Suprapubic skin (tissue), 4 donors: ENCODE data around the gene STRN4. TPM values are rescaled to one million over a fixed set of nuclear protein-coding genes. Genes with fewer than 3 reads are reported as not detected.
"Not testable (repeated sequence)": the region's sequence is repeated elsewhere in the genome, so short reads cannot be mapped to it uniquely, and the experiment has no call there.

Experiments used
- DNase-seq, 2 donors: peaks; one replicate each; pipeline ENCODE4 v3.0.0-alpha.2; 2019; ENCODE audit warnings: low spot score in 2 of 2
- H3K27ac ChIP-seq: fragments of 200-600 bp; sonication (generic); one replicate; pipeline ENCODE4 v1.5.1; 2019
- H3K27me3 ChIP-seq: fragments of 200-600 bp; sonication (generic); one replicate; pipeline ENCODE4 v1.5.1; 2019
- H3K36me3 ChIP-seq: fragments of 200-600 bp; sonication (generic); one replicate; pipeline ENCODE4 v1.5.1; 2019
- H3K4me1 ChIP-seq: fragments of 200-600 bp; sonication (generic); one replicate; pipeline ENCODE4 v1.5.1; 2019
- H3K4me3 ChIP-seq: fragments of 200-600 bp; sonication (generic); one replicate; pipeline ENCODE4 v1.5.1; 2019; ENCODE audit warnings: mild to moderate bottlenecking
- H3K9me3 ChIP-seq: fragments of 200-600 bp; sonication (generic); one replicate; pipeline ENCODE4 v1.5.1; 2019
- EP300 ChIP-seq: sonication (generic); formaldehyde crosslinking; IDR thresholded peaks from one replicate; pipeline ENCODE4 v1.6.1; 2017; ENCODE audit warnings: antibody characterized with exemption
- POLR2A ChIP-seq, 2 donors: fragments of 450-650 bp; IDR thresholded peaks; one replicate each; pipeline ENCODE4 v1.6.1; 2017; ENCODE audit warnings: antibody characterized with exemption in 2 of 2, mild to moderate bottlenecking in 2 of 2, moderate library complexity in 2 of 2
- POLR2AphosphoS5 ChIP-seq, 3 donors: sonication (generic); formaldehyde crosslinking; IDR thresholded peaks; one replicate each; pipeline ENCODE4 v1.6.1; 2017; ENCODE audit warnings: antibody characterized with exemption in 3 of 3
- WGBS: methylation state at CpG from one replicate; pipeline ENCODE4 v1.1.5; 2018; 5-methylcytosine and 5-hydroxymethylcytosine counted together
- total RNA-seq, 4 donors: library from RNA; depleted of rRNA; stranded (reverse); fragments of >200 nt; gene quantifications; one replicate each; pipeline ENCODE4 v1.1.0, GENCODE V29; 2016
- TF ChIP-seq, protein P1 (sequence below), 2 donors: fragments of 200-600 bp in 1 of 2; fragments of 450-650 bp in 1 of 2; sonication (generic) in 1 of 2; IDR thresholded peaks; one replicate each; pipeline ENCODE4 v1.5.1; 2016 to 2019; ENCODE audit warnings: antibody characterized with exemption in 2 of 2, mild to moderate bottlenecking in 1 of 2, moderate library complexity in 1 of 2

STRN4 gene
- total RNA-seq, 4 donors from 2014 or later = 73.2 to 87.6 (median 81.1) TPM

DNA sequence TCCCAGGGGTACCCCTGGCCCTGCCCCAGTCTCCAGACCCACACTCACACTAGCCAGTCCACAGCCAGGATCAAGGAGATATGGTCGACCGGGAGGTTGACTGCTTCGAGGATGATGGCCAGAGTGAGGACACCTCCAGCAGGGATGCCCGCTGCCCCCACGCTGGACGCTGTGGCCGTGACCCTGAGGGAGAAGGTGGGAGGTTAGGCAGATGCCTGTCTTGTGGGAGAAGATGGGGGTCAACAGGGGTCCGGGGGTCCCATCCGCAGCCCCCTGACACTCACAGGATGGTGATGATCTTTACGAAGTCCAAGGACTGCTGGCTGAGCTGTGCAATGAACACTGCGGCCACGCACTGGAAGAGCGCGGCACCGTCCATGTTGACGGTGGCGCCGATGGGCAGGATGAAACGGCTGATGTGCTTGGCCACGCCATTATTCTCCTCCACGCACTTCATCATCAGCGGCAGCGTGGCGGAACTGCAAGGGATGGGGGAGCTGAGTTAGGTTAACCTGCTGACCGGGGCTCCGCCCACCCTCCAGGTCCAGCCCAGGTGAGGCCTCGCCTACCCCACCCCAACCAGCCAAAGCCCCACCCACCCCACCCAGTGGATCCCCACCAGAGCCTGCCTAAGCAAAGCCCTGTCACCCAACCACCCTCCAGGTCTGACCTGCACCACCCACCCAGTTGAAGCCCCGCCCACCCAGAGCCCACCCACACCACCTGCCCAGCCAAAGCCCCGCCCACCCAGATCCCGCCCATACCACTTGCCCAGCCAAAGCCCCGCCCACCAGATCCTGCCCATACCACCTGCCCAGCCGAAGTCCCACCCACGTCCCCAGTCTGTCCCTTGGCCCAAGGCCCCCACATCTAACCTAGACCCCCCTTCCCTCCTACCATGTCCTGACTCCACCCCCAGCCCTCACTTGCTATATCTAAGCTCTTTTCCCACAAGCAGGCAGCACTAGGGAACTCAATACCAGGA is 31.0 kb upstream of the STRN4 start:
- peaks cover 22% of the 10 kb centered on the region for H3K4me1 ChIP-seq
- no peaks in the 10 kb centered on the region for H3K27me3 ChIP-seq
- no peaks in the 10 kb centered on the region for H3K9me3 ChIP-seq
- H3K36me3 ChIP-seq = peaks cover 73% of the 10 kb centered on the region
- no peak overlapping the region for H3K4me3 ChIP-seq
- TF ChIP-seq POLR2AphosphoS5 (IDR thresholded peaks at IDR 0.05) (no peak), POLR2A (IDR thresholded peaks at IDR 0.05) (no peak), EP300 (no peak)
- TF ChIP-seq, protein P1, sequence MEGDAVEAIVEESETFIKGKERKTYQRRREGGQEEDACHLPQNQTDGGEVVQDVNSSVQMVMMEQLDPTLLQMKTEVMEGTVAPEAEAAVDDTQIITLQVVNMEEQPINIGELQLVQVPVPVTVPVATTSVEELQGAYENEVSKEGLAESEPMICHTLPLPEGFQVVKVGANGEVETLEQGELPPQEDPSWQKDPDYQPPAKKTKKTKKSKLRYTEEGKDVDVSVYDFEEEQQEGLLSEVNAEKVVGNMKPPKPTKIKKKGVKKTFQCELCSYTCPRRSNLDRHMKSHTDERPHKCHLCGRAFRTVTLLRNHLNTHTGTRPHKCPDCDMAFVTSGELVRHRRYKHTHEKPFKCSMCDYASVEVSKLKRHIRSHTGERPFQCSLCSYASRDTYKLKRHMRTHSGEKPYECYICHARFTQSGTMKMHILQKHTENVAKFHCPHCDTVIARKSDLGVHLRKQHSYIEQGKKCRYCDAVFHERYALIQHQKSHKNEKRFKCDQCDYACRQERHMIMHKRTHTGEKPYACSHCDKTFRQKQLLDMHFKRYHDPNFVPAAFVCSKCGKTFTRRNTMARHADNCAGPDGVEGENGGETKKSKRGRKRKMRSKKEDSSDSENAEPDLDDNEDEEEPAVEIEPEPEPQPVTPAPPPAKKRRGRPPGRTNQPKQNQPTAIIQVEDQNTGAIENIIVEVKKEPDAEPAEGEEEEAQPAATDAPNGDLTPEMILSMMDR (IDR thresholded peaks at IDR 0.05) = no peak
- 91% methylated on average over 28 of the region's 33 CpGs for WGBS
- no peak for DNase-seq
- H3K27ac ChIP-seq = no peak overlapping the region

DNA sequence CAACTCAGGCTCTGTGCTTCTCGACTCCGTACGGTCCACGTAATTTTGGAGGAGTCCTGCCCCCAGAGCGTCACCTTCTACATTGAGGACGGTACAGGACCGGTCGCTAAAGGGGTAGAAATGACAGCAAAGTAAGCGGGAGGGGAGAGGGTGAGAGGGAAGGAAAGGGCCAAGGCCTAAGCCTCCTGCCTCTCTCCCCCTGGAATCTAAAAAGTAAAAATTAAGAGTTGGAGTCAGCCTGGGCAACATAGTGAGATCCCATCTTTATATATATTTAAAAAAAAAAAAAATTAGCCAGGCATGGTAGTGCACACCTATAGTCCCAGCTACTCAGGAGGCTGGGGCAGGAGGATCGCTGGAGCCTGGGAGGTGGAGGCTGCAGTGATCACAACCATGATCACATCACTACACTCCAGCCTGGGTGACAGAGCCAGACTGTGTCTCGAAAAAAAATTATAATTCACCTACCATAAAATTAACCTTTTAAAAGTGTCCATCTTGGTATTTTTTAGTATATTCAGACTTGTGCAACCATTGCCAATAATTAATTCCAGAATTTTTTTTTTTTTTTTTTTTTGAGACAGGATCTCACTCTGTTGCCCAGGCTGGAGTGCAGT is 29.5 kb upstream of the STRN4 start:
- no peak for DNase-seq
- TF ChIP-seq POLR2AphosphoS5 (IDR thresholded peaks at IDR 0.05) = no peak
- TF ChIP-seq EP300 = no peak
- TF ChIP-seq, protein P1 (IDR thresholded peaks at IDR 0.05) = no peak
- no peak for TF ChIP-seq POLR2A (IDR thresholded peaks at IDR 0.05)
- Histone ChIP-seq H3K9me3 (no peaks in the 10 kb centered on the region), H3K36me3 (peaks cover 67% of the 10 kb centered on the region), H3K4me1 (peaks cover 14% of the 10 kb centered on the region), H3K27ac (no peak overlapping the region), H3K4me3 (no peak overlapping the region), H3K27me3 (no peaks in the 10 kb centered on the region)
- WGBS = 99% methylated on average over 11 of the region's 11 CpGs

DNA sequence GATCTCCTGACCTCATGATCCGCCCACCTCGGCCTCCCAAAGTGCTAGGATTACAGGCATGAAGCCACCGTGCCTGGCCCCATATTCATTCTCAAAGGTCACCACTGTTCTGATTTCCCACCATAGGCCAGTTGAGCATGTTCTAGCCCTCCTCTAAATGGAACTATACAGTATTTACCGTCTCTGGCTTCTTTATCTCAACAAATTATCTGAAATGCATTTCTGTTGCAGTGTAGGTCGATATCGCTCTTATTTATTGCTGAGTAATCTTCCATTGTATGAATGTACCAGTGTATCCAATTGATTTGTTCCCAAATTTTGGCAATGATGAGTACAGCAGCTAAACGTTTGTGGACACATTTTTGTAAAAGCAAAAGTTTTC is 26.8 kb upstream of the STRN4 start:
- DNase-seq = no peak
- H3K9me3 ChIP-seq = no peaks in the 10 kb centered on the region
- no peak overlapping the region for H3K27ac ChIP-seq
- 79% methylated on average over 7 of the region's 7 CpGs for WGBS
- TF ChIP-seq EP300 = no peak
- TF ChIP-seq POLR2A (IDR thresholded peaks at IDR 0.05) = no peak
- TF ChIP-seq POLR2AphosphoS5 (IDR thresholded peaks at IDR 0.05) = no peak
- TF ChIP-seq, protein P1 (IDR thresholded peaks at IDR 0.05) = no peak
- H3K36me3 ChIP-seq = peaks cover 42% of the 10 kb centered on the region
- no peak overlapping the region for H3K4me3 ChIP-seq
- no peaks in the 10 kb centered on the region for H3K27me3 ChIP-seq
- H3K4me1 ChIP-seq = peaks cover 4% of the 10 kb centered on the region

DNA sequence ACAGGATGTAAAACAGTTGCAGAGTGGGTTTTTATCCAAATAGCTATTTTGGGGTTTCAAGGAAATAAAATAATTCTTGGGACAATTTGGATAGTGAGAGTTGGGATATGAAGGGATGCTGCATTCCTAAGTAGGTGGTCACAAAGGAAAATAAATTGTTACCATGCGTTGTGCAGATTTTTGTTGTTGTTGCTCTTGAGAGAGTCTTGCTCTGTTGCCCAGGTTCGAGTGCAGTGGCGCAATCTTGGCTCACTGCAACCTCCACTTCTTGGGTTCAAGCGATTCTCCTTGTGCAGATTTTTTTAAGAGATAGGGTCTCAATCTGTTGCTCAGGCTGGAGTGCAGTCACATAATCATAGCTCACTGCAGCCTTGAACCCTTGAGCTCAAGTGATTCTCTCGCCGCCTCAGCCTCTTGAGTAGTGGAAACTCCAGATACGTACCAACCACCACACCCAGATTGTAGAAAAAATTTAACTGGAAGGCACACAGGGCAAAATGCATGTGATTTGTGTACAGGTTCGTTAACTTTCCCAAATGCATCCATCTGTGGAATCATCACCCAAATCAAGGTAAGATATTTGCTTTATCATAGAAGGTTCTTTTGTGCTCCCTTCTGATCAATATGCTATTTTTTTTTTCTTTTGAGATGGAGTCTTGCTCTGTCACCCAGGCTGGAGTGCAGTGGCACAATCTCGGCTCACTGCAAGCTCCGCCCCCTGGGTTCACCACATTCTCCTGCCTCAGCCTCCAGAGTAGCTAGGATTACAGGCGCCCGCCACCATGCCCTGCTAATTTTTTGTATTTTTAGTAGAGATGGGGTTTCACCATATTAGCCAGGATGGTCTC is 26.1 kb upstream of the STRN4 start:
- H3K27me3 ChIP-seq = no peaks in the 10 kb centered on the region
- peaks cover 37% of the 10 kb centered on the region for H3K36me3 ChIP-seq
- TF ChIP-seq POLR2AphosphoS5 (IDR thresholded peaks at IDR 0.05) (no peak), POLR2A (IDR thresholded peaks at IDR 0.05) (no peak), EP300 (no peak)
- TF ChIP-seq, protein P1 (IDR thresholded peaks at IDR 0.05) = no peak
- no peak overlapping the region for H3K4me3 ChIP-seq
- H3K4me1 ChIP-seq = no peaks in the 10 kb centered on the region
- WGBS = 64% methylated on average over 11 of the region's 12 CpGs
- DNase-seq = no peak
- no peak overlapping the region for H3K27ac ChIP-seq
- no peaks in the 10 kb centered on the region for H3K9me3 ChIP-seq

DNA sequence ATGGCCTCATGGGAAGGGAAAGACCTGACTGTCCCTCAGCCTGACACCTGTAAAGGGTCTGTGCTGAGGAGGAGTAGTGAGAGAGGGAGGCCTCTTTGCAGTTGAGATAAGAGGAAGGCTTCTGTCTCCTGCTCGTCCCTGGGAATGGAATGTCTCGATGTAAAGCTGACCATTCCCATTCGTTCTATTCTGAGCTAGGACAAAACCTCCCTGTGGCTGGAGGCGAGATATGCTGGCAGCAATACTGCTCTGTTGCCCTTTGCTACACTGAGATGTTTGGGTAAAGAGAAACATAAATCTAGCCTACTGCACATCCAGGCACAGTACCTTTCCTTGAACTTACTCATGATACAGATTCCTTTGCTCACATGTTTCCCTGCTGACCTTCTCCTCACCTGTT is 22.5 kb upstream of the STRN4 start:
- H3K27me3 ChIP-seq, H3K36me3 ChIP-seq, H3K4me3 ChIP-seq, DNase-seq, H3K9me3 ChIP-seq: not testable (repeated sequence)
- WGBS = 63% methylated on average over 4 of the region's 4 CpGs
- H3K4me1 ChIP-seq = peaks cover 11% of the 10 kb centered on the region
- peak overlapping the region; percentile 39 for H3K27ac ChIP-seq
